BLaER1 (cell line): ENCODE measurements around the gene UFSP2.

Experiments used
- H3K27ac ChIP-seq: shearing (Covaris generic); formaldehyde crosslinking; 2 replicates; pipeline ENCODE4 v1.8.1; 2022
- H3K27me3 ChIP-seq: shearing (Covaris generic); formaldehyde crosslinking; 2 replicates; pipeline ENCODE4 v1.8.1; 2022
- H3K36me3 ChIP-seq: shearing (Covaris generic); formaldehyde crosslinking; 2 replicates; pipeline ENCODE4 v1.8.1; 2022
- H3K4me1 ChIP-seq: shearing (Covaris generic); formaldehyde crosslinking; 2 replicates; pipeline ENCODE4 v1.8.1; 2022
- H3K4me2 ChIP-seq: shearing (Covaris generic); formaldehyde crosslinking; 2 replicates; pipeline ENCODE4 v1.8.1; 2022
- H3K4me3 ChIP-seq: shearing (Covaris generic); formaldehyde crosslinking; 2 replicates; pipeline ENCODE4 v1.8.1; 2022
- H3K9ac ChIP-seq: shearing (Covaris generic); formaldehyde crosslinking; 2 replicates; pipeline ENCODE4 v1.8.1; 2022
- H3K9me3 ChIP-seq: shearing (Covaris generic); formaldehyde crosslinking; 2 replicates; pipeline ENCODE4 v1.8.1; 2022
- H4K20me1 ChIP-seq: shearing (Covaris generic); formaldehyde crosslinking; 2 replicates; pipeline ENCODE4 v1.8.1; 2022
- Cebpa-rat ChIP-seq: shearing (Covaris generic); IDR thresholded peaks from 2 replicates; pipeline ENCODE4 v1.8.1; 2022

UFSP2 gene

GRCh38 chr4:185467101-185467500 lies 41.3 kb upstream of the UFSP2 start:
- no peak overlapping the region for H3K4me3 ChIP-seq
- no peak overlapping the region for H3K9ac ChIP-seq
- no peaks in the 10 kb centered on the region for H3K36me3 ChIP-seq
- no peak overlapping the region for H3K4me2 ChIP-seq
- no peak for TF ChIP-seq Cebpa-rat
- H3K27ac ChIP-seq, result no peak overlapping the region
- H3K9me3 ChIP-seq, result no peaks in the 10 kb centered on the region
- H3K27me3 ChIP-seq, result peaks cover 4% of the 10 kb centered on the region; the same call in 1 of the 2 replicates
- H4K20me1 ChIP-seq, result no peaks in the 10 kb centered on the region
- peaks cover 16% of the 10 kb centered on the region for H3K4me1 ChIP-seq

GRCh38 chr4:185465707-185466106 lies 39.9 kb upstream of the UFSP2 start:
- Histone ChIP-seq H3K4me3 (no peak overlapping the region), H3K4me2 (no peak overlapping the region), H3K27me3 (no peaks in the 10 kb centered on the region), H3K4me1 (peaks cover 9% of the 10 kb centered on the region), H3K9me3 (no peaks in the 10 kb centered on the region), H4K20me1 (no peaks in the 10 kb centered on the region), H3K9ac (no peak overlapping the region), H3K27ac (no peak overlapping the region), H3K36me3 (no peaks in the 10 kb centered on the region)
- no peak for TF ChIP-seq Cebpa-rat

- no peak overlapping the region for H3K4me3 ChIP-seq
- no peaks in the 10 kb centered on the region for H4K20me1 ChIP-seq
- H3K4me2 ChIP-seq, result no peak overlapping the region
- no peaks in the 10 kb centered on the region for H3K36me3 ChIP-seq
- peaks cover under 1% of the 10 kb centered on the region; the same call in 1 of the 2 replicates for H3K4me1 ChIP-seq
- H3K9ac ChIP-seq, result no peak overlapping the region
- no peak for TF ChIP-seq Cebpa-rat
- no peaks in the 10 kb centered on the region for H3K27me3 ChIP-seq
- no peaks in the 10 kb centered on the region for H3K9me3 ChIP-seq
- no peak overlapping the region for H3K27ac ChIP-seq
These were observed 39.1 kb upstream of the UFSP2 start for GRCh38 chr4:185464887-185465286.

- no peak for TF ChIP-seq Cebpa-rat
- H3K27me3 ChIP-seq, result no peaks in the 10 kb centered on the region
These were observed 38.4 kb upstream of the UFSP2 start for GRCh38 chr4:185464183-185464582.

GRCh38 chr4:185463541-185463940 lies 37.8 kb upstream of the UFSP2 start:
- no peaks in the 10 kb centered on the region for H3K36me3 ChIP-seq
- TF ChIP-seq Cebpa-rat, result no peak
- no peaks in the 10 kb centered on the region for H4K20me1 ChIP-seq
- no peak overlapping the region for H3K9ac ChIP-seq
- no peaks in the 10 kb centered on the region for H3K4me1 ChIP-seq
- H3K9me3 ChIP-seq, result no peaks in the 10 kb centered on the region
- no peak overlapping the region for H3K4me3 ChIP-seq
- H3K27me3 ChIP-seq, result no peaks in the 10 kb centered on the region
- no peak overlapping the region for H3K27ac ChIP-seq
- H3K4me2 ChIP-seq, result no peak overlapping the region

More at GRCh38 chr4:185464183-185464582, 38.4 kb upstream of the UFSP2 start:
- Histone ChIP-seq H3K9me3 (no peaks in the 10 kb centered on the region), H3K4me3 (no peak overlapping the region), H3K4me1 (no peaks in the 10 kb centered on the region), H4K20me1 (no peaks in the 10 kb centered on the region), H3K9ac (no peak overlapping the region), H3K4me2 (no peak overlapping the region), H3K27ac (no peak overlapping the region), H3K36me3 (no peaks in the 10 kb centered on the region)

- H3K4me1 ChIP-seq, result no peaks in the 10 kb centered on the region
- H3K4me3 ChIP-seq, result no peak overlapping the region
- H4K20me1 ChIP-seq, result no peaks in the 10 kb centered on the region
- no peak for TF ChIP-seq Cebpa-rat
- no peaks in the 10 kb centered on the region for H3K36me3 ChIP-seq
- no peak overlapping the region for H3K4me2 ChIP-seq
- no peaks in the 10 kb centered on the region for H3K27me3 ChIP-seq
- H3K27ac ChIP-seq, result no peak overlapping the region
- no peak overlapping the region for H3K9ac ChIP-seq
- H3K9me3 ChIP-seq, result no peaks in the 10 kb centered on the region
These were observed 35.8 kb upstream of the UFSP2 start for GRCh38 chr4:185461565-185461964.

GRCh38 chr4:185457136-185457535 lies 31.4 kb upstream of the UFSP2 start:
- H3K4me1 ChIP-seq, result no peaks in the 10 kb centered on the region
- no peaks in the 10 kb centered on the region for H3K9me3 ChIP-seq
- no peaks in the 10 kb centered on the region for H3K36me3 ChIP-seq
- H4K20me1 ChIP-seq, result no peaks in the 10 kb centered on the region
- H3K27me3 ChIP-seq, result no peaks in the 10 kb centered on the region
- no peak for TF ChIP-seq Cebpa-rat
- no peak overlapping the region for H3K4me3 ChIP-seq
- no peak overlapping the region for H3K27ac ChIP-seq
- H3K4me2 ChIP-seq, result no peak overlapping the region
- H3K9ac ChIP-seq, result no peak overlapping the region

- Histone ChIP-seq H3K4me3 (no peak overlapping the region), H3K4me1 (no peaks in the 10 kb centered on the region), H3K9ac (no peak overlapping the region), H3K27ac (no peak overlapping the region), H3K9me3 (no peaks in the 10 kb centered on the region), H4K20me1 (no peaks in the 10 kb centered on the region), H3K36me3 (no peaks in the 10 kb centered on the region), H3K27me3 (no peaks in the 10 kb centered on the region), H3K4me2 (no peak overlapping the region)
- TF ChIP-seq Cebpa-rat, result no peak
These were observed 30.4 kb upstream of the UFSP2 start for GRCh38 chr4:185456131-185456530.

- no peaks in the 10 kb centered on the region for H3K36me3 ChIP-seq
- H3K9me3 ChIP-seq, result no peaks in the 10 kb centered on the region
- no peaks in the 10 kb centered on the region for H3K4me1 ChIP-seq
- no peaks in the 10 kb centered on the region for H4K20me1 ChIP-seq
- no peak overlapping the region for H3K4me2 ChIP-seq
- no peak overlapping the region for H3K27ac ChIP-seq
- TF ChIP-seq Cebpa-rat, result no peak
- no peak overlapping the region for H3K4me3 ChIP-seq
- no peaks in the 10 kb centered on the region for H3K27me3 ChIP-seq
- H3K9ac ChIP-seq, result no peak overlapping the region
These were observed 19.4 kb upstream of the UFSP2 start for GRCh38 chr4:185445209-185445608.

GRCh38 chr4:185441479-185441878 lies 15.7 kb upstream of the UFSP2 start:
- Histone ChIP-seq H3K36me3 (no peaks in the 10 kb centered on the region), H3K27me3 (no peaks in the 10 kb centered on the region), H4K20me1 (no peaks in the 10 kb centered on the region), H3K9me3 (no peaks in the 10 kb centered on the region), H3K9ac (no peak overlapping the region), H3K27ac (no peak overlapping the region), H3K4me2 (no peak overlapping the region), H3K4me3 (no peak overlapping the region), H3K4me1 (no peaks in the 10 kb centered on the region)
- TF ChIP-seq Cebpa-rat, result no peak

- Histone ChIP-seq H3K27me3 (no peaks in the 10 kb centered on the region), H3K27ac (no peak overlapping the region), H4K20me1 (no peaks in the 10 kb centered on the region), H3K4me2 (no peak overlapping the region), H3K9me3 (no peaks in the 10 kb centered on the region), H3K4me3 (no peak overlapping the region), H3K9ac (no peak overlapping the region), H3K36me3 (no peaks in the 10 kb centered on the region), H3K4me1 (no peaks in the 10 kb centered on the region)
- no peak for TF ChIP-seq Cebpa-rat
These were observed 12.0 kb upstream of the UFSP2 start for GRCh38 chr4:185437809-185438208.
